SU-DHL-6 (cell line): ENCODE results near the gene OR2AT4.

Source experiments
- H2AFZ ChIP-seq: fragments of 200-600 bp; sonication (generic); 2 replicates; pipeline ENCODE4 v1.6.1; 2014; ENCODE audit warnings: low read depth, mild to moderate bottlenecking, moderate library complexity, mixed read lengths, antibody characterized with exemption, low read length; ENCODE audit not compliant: severe bottlenecking
- H3F3A ChIP-seq: fragments of 200-600 bp; shearing (Covaris generic); 2 replicates; pipeline ENCODE4 v1.6.0; 2016; ENCODE audit warnings: antibody characterized with exemption, mild to moderate bottlenecking; ENCODE audit not compliant: insufficient read depth
- H3K27ac ChIP-seq: fragments of 200-600 bp; sonication (generic); 2 replicates; pipeline ENCODE4 v1.5.1; 2016; ENCODE audit warnings: low read depth, mild to moderate bottlenecking, low read length, moderate library complexity, mixed read lengths
- H3K27me3 ChIP-seq: fragments of 200-600 bp; sonication (generic), shearing (Covaris generic); 2 replicates; pipeline ENCODE4 v1.6.0; 2014; ENCODE audit warnings: mild to moderate bottlenecking, low read length
- H3K36me3 ChIP-seq: fragments of 200-600 bp; sonication (generic); 2 replicates; pipeline ENCODE4 v1.6.1; 2014; ENCODE audit warnings: mild to moderate bottlenecking, low read length, mixed read lengths
- H3K4me2 ChIP-seq: fragments of 300-600, 200-600 bp; shearing (Covaris generic), sonication (generic); 2 replicates; pipeline ENCODE4 v1.6.0; 2014; ENCODE audit warnings: low read length, low read depth, mild to moderate bottlenecking; ENCODE audit not compliant: poor library complexity, severe bottlenecking
- H3K4me3 ChIP-seq: fragments of 200-600 bp; sonication (generic); 2 replicates; pipeline ENCODE4 v1.5.1; 2014; ENCODE audit warnings: antibody characterized with exemption, low read length, mild to moderate bottlenecking, mixed read lengths; ENCODE audit not compliant: insufficient read depth, poor library complexity, severe bottlenecking
- H3K79me2 ChIP-seq: fragments of 200-600 bp; sonication (generic); 2 replicates; pipeline ENCODE4 v1.6.1; 2014; ENCODE audit warnings: mild to moderate bottlenecking, low read length, moderate library complexity; ENCODE audit not compliant: insufficient read depth
- H3K9ac ChIP-seq: fragments of 200-600 bp; sonication (generic); 2 replicates; pipeline ENCODE4 v1.7.0; 2014; ENCODE audit warnings: mild to moderate bottlenecking, low read length
- H3K9me2 ChIP-seq: fragments of 200-600 bp; sonication (generic); replicated peaks from 2 replicates; pipeline ENCODE4 v1.6.1; 2014; ENCODE audit warnings: low read length; ENCODE audit not compliant: insufficient read depth
- H3K9me3 ChIP-seq: fragments of 200-600 bp; sonication (generic); 2 replicates; pipeline ENCODE4 v1.6.1; 2014; ENCODE audit warnings: low read length, mixed read lengths; ENCODE audit not compliant: insufficient read depth
- H4K20me1 ChIP-seq: fragments of 200-600 bp; sonication (generic); 2 replicates; pipeline ENCODE4 v1.6.1; 2014; ENCODE audit warnings: low read depth, mild to moderate bottlenecking, antibody characterized with exemption, low read length, moderate library complexity, mixed read lengths
- CTCF ChIP-seq: fragments of 200-600 bp; sonication (generic); IDR thresholded peaks from one replicate; pipeline ENCODE4 v1.5.1; 2017; ENCODE audit warnings: antibody characterized with exemption, mild to moderate bottlenecking, low read length, moderate library complexity; ENCODE audit not compliant: insufficient read depth, poor library complexity, severe bottlenecking
- EZH2phosphoT487 ChIP-seq: fragments of 200-600 bp; sonication (generic), shearing (Covaris generic); conservative IDR thresholded peaks from 2 replicates; pipeline ENCODE4 v1.6.1; 2018; ENCODE audit warnings: mild to moderate bottlenecking, antibody characterized with exemption, low read length, moderate library complexity, mixed read lengths

The OR2AT4 gene

DNA sequence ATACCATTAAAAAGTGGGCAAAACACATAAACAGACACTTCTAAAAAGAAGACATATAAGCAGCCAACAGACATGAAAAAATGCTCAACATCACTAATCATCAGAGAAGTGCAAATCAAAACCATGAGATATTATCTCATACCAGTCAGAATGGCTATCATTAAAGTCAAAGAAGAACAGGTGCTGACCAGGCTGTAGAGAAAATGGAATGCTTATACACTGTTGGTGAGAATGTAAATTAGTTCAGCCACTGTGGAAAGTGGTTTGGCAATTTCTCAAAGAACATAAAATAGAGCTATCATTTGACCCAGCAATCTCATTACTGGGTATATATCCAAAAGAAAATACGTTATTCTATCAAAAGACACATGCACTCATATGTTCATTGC, 13.5 kb downstream of the OR2AT4 start:
- Histone ChIP-seq H3K27me3 (no peaks in the 10 kb centered on the region), H3K4me3 (no peak overlapping the region), H3K27ac (no peak overlapping the region), H3K79me2 (no peaks in the 10 kb centered on the region), H2AFZ (no peak overlapping the region), H4K20me1 (no peaks in the 10 kb centered on the region), H3F3A (no peaks in the 10 kb centered on the region), H3K9me3 (no peaks in the 10 kb centered on the region), H3K4me2 (no peak overlapping the region), H3K9me2 (no peaks in the 10 kb centered on the region), H3K9ac (no peak overlapping the region), H3K36me3 (no peaks in the 10 kb centered on the region)
- TF ChIP-seq CTCF (no peak), EZH2phosphoT487 (no peak)

- TF ChIP-seq CTCF (no peak), EZH2phosphoT487 (no peak)
- H3K9me3 ChIP-seq = no peaks in the 10 kb centered on the region
- H3K9me2 ChIP-seq = no peaks in the 10 kb centered on the region
- H3K79me2 ChIP-seq = no peaks in the 10 kb centered on the region
- H3K4me3 ChIP-seq = no peak overlapping the region
- no peaks in the 10 kb centered on the region for H3K36me3 ChIP-seq
- no peak overlapping the region for H3K9ac ChIP-seq
- H3K27me3 ChIP-seq = no peaks in the 10 kb centered on the region
- H3F3A ChIP-seq = no peaks in the 10 kb centered on the region
- no peaks in the 10 kb centered on the region for H4K20me1 ChIP-seq
- H3K27ac ChIP-seq = no peak overlapping the region
- H3K4me2 ChIP-seq = no peak overlapping the region
- no peak overlapping the region for H2AFZ ChIP-seq
Observed at GRCh38 chr11:75082601-75083216, 14.0 kb downstream of the OR2AT4 start.

GRCh38 chr11:75079546-75079945, 17.1 kb downstream of the OR2AT4 start:
- Histone ChIP-seq H3K27ac (no peak overlapping the region), H3K9me3 (no peaks in the 10 kb centered on the region), H3F3A (no peaks in the 10 kb centered on the region), H4K20me1 (no peaks in the 10 kb centered on the region), H3K36me3 (no peaks in the 10 kb centered on the region), H2AFZ (no peak overlapping the region), H3K4me3 (no peak overlapping the region), H3K27me3 (no peaks in the 10 kb centered on the region), H3K9ac (no peak overlapping the region), H3K9me2 (no peaks in the 10 kb centered on the region), H3K4me2 (no peak overlapping the region), H3K79me2 (no peaks in the 10 kb centered on the region)
- no peak for TF ChIP-seq EZH2phosphoT487
- TF ChIP-seq CTCF = no peak

- H3F3A ChIP-seq = no peaks in the 10 kb centered on the region
- H3K27me3 ChIP-seq = no peaks in the 10 kb centered on the region
- H3K36me3 ChIP-seq = no peaks in the 10 kb centered on the region
- no peaks in the 10 kb centered on the region for H3K79me2 ChIP-seq
- H2AFZ ChIP-seq = no peak overlapping the region
- no peak overlapping the region for H3K9ac ChIP-seq
- H3K27ac ChIP-seq = no peak overlapping the region
- H3K9me3 ChIP-seq = no peaks in the 10 kb centered on the region
- no peak overlapping the region for H3K4me3 ChIP-seq
- H3K9me2 ChIP-seq = no peaks in the 10 kb centered on the region
- TF ChIP-seq EZH2phosphoT487 (no peak), CTCF (no peak)
- H3K4me2 ChIP-seq = no peak overlapping the region
- H4K20me1 ChIP-seq = no peaks in the 10 kb centered on the region
Observed at GRCh38 chr11:75078233-75078632, 18.4 kb downstream of the OR2AT4 start.
